ENCODE measurements around the gene DENND4A.

DNA sequence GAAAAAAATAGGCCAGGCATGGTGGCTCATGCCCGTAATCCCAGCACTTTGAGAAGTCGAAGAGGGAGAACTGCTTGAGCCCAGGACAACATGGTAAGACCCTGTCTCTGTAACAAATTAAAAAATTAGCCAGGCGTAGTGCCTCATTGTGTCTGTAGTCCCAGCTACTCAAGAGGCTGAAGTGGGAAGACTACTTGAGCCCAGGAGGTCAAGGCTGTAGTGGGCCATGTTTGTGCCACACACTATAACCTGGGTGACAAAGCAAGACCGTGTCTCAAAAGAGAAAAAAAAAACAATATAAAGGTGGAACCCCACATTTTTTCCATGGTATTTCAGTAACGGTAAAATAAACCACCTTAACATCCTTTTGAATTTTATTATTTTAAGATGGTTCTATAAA, 69.9 kb downstream of the DENND4A start:
- TF ChIP-seq, protein P1, sequence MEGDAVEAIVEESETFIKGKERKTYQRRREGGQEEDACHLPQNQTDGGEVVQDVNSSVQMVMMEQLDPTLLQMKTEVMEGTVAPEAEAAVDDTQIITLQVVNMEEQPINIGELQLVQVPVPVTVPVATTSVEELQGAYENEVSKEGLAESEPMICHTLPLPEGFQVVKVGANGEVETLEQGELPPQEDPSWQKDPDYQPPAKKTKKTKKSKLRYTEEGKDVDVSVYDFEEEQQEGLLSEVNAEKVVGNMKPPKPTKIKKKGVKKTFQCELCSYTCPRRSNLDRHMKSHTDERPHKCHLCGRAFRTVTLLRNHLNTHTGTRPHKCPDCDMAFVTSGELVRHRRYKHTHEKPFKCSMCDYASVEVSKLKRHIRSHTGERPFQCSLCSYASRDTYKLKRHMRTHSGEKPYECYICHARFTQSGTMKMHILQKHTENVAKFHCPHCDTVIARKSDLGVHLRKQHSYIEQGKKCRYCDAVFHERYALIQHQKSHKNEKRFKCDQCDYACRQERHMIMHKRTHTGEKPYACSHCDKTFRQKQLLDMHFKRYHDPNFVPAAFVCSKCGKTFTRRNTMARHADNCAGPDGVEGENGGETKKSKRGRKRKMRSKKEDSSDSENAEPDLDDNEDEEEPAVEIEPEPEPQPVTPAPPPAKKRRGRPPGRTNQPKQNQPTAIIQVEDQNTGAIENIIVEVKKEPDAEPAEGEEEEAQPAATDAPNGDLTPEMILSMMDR (IDR thresholded peaks at IDR 0.05), result no peak
- no peak for TF ChIP-seq POLR2A (IDR thresholded peaks at IDR 0.05)
- no peak for TF ChIP-seq POLR2AphosphoS5 (IDR thresholded peaks at IDR 0.05)
